K562 (cell line): Measurements from ENCODE around the gene COL4A1. TPM values are rescaled to one million over a fixed set of nuclear protein-coding genes. Genes with fewer than 3 reads are reported as not detected.

Experiments used
- ATAC-seq: fragments of 200-7000 bp; cut with Tn5 transposase; 3 replicates; pipeline ENCODE4 v1.9.1; 2020; ENCODE audit warnings: moderate library complexity
- BruUV-seq: library from RNA; stranded (reverse); fragments of 400-500 nt; replicated peaks from 2 replicates; lab custom pipeline; 2021; lab: Mats Ljungman, UMichigan
- CTCF ChIA-PET: fragments of 300-600 bp; formaldehyde crosslinking; extraction: SDS; loops from one replicate; lab custom pipeline; 2021; ENCODE audit warnings: low intra/inter-chr PET ratio; lab: Yijun Ruan, JAX
- POLR2A ChIA-PET: fragments of 300-600, 350-650 bp; sonication (Branson Sonifier 250); formaldehyde crosslinking; extraction: SDS; loops from one replicate; lab custom pipeline; 2021; ENCODE audit warnings: antibody characterized with exemption, inconsistent platforms; lab: Yijun Ruan, JAX
- DNase-seq, 4 experiments: peaks; one replicate each; pipeline versions ENCODE4 v3.0.0 to v3.0.0-alpha.2; 2011 to 2018; ENCODE audit warnings: low spot score in 3 of 4, mixed read lengths in 3 of 4; ENCODE audit errors: extremely low read depth in 1 of 4
- FAIRE-seq: peaks from 2 replicates; lab custom pipeline; 2011; peaks lifted over from hg19 to GRCh38; lab: Jason Lieb, UNC
- H2AFZ ChIP-seq: 2 replicates; pipeline ENCODE4 v1.6.0; 2011; ENCODE audit warnings: low read depth, low read length, control low read depth, inconsistent platforms
- H3K27ac ChIP-seq: fragments of 200-600 bp; 3 replicates; pipeline ENCODE4 v1.8.0; 2011; ENCODE audit warnings: low read depth, mild to moderate bottlenecking, control low read depth, inconsistent platforms, low read length, moderate library complexity, mixed read lengths; ENCODE audit errors: extremely low read depth
- H3K27me3 ChIP-seq, 2 experiments: fragments of 300-600 bp in 1 of 2; 2 replicates in 1 of 2; 3 replicates in 1 of 2; pipeline versions ENCODE4 v1.6.0 to v1.8.0; 2011; ENCODE audit warnings: inconsistent platforms in 2 of 2, low read length in 2 of 2, mild to moderate bottlenecking in 1 of 2, mixed read lengths in 1 of 2, moderate library complexity in 1 of 2; ENCODE audit not compliant: control insufficient read depth in 2 of 2, insufficient read depth in 2 of 2
- H3K36me3 ChIP-seq: fragments of 300-600 bp; 3 replicates; pipeline ENCODE4 v1.8.0; 2011; ENCODE audit warnings: mild to moderate bottlenecking, low read length, inconsistent platforms; ENCODE audit not compliant: control insufficient read depth, insufficient read depth
- H3K4me1 ChIP-seq, 2 experiments: fragments of 200-600 bp in 1 of 2; replicated peaks in 1 of 2; 2 replicates in 1 of 2; 3 replicates in 1 of 2; pipeline versions ENCODE4 v1.5.1 to v1.8.0; 2011; ENCODE audit warnings: inconsistent platforms in 2 of 2, low read length in 2 of 2, mild to moderate bottlenecking in 1 of 2, mixed read lengths in 1 of 2, moderate library complexity in 1 of 2; ENCODE audit not compliant: control insufficient read depth in 2 of 2, insufficient read depth in 2 of 2
- H3K4me2 ChIP-seq: 2 replicates; pipeline ENCODE4 v1.6.1; 2011; ENCODE audit warnings: low read length, control low read depth, inconsistent platforms, mixed read lengths; ENCODE audit not compliant: insufficient read depth
- H3K4me3 ChIP-seq: fragments of 200-600 bp; sonication (generic), shearing (Covaris generic); 2 replicates; pipeline ENCODE4 v1.5.1; 2016; ENCODE audit warnings: control low read depth, inconsistent platforms
- H3K79me2 ChIP-seq: fragments of 200-600 bp; 3 replicates; pipeline ENCODE4 v1.8.0; 2011; ENCODE audit warnings: low read length, inconsistent platforms; ENCODE audit not compliant: control insufficient read depth, insufficient read depth
- H3K9ac ChIP-seq, 2 experiments: 2 replicates each; pipeline versions ENCODE4 v1.6.0 to v1.6.1; 2011; ENCODE audit warnings: low read depth in 2 of 2, low read length in 2 of 2, control low read depth in 1 of 2, inconsistent platforms in 1 of 2, mild to moderate bottlenecking in 1 of 2, mixed read lengths in 1 of 2; ENCODE audit not compliant: insufficient read depth in 1 of 2
- H3K9me1 ChIP-seq: one replicate; pipeline ENCODE4 v1.6.0; 2011; ENCODE audit warnings: inconsistent platforms, mild to moderate bottlenecking, low read length, moderate library complexity; ENCODE audit not compliant: control insufficient read depth, insufficient read depth
- H3K9me3 ChIP-seq: replicated peaks from 2 replicates; pipeline ENCODE4 v1.5.1; 2011; ENCODE audit warnings: low read depth, low read length, inconsistent platforms; ENCODE audit not compliant: control insufficient read depth, insufficient read depth
- H4K20me1 ChIP-seq: replicated peaks from 2 replicates; pipeline ENCODE4 v1.6.1; 2011; ENCODE audit warnings: low read length, inconsistent platforms, mixed read lengths; ENCODE audit not compliant: control insufficient read depth, insufficient read depth
- DEAF1 ChIP-seq: fragments of 450-650 bp; formaldehyde crosslinking; IDR thresholded peaks from 2 replicates; pipeline ENCODE4 v1.4.0; 2020; ENCODE audit warnings: mild to moderate bottlenecking, moderate library complexity
- GABPB2 ChIP-seq: fragments of 250-450 bp; sonication (Bioruptor Pico); conservative IDR thresholded peaks from 2 replicates; pipeline ENCODE4 v1.5.1; 2021; ENCODE audit warnings: mild to moderate bottlenecking
- GATAD2B ChIP-seq: fragments of 450-650 bp; IDR thresholded peaks from 2 replicates; pipeline ENCODE4 v1.6.1; 2017; ENCODE audit warnings: mild to moderate bottlenecking, borderline replicate concordance
- HOXB6 ChIP-seq: fragments of 250-450 bp; sonication (Bioruptor Pico); IDR thresholded peaks from 2 replicates; pipeline ENCODE4 v1.5.1; 2022; ENCODE audit warnings: mild to moderate bottlenecking, borderline replicate concordance
- IFI16 ChIP-seq: fragments of 250-450 bp; sonication (Bioruptor Pico); IDR thresholded peaks from 2 replicates; pipeline ENCODE4 v2.1.2; 2022; ENCODE audit warnings: mild to moderate bottlenecking, inconsistent platforms
- MXI1 ChIP-seq: IDR thresholded peaks from 2 replicates; pipeline ENCODE4 v1.6.1; 2011; ENCODE audit warnings: low read depth, mild to moderate bottlenecking, improper control_type of control experiment, low read length
- RUNX1 ChIP-seq: sonication (generic); IDR thresholded peaks from 2 replicates; pipeline ENCODE4 v1.6.1; 2016; ENCODE audit warnings: antibody characterized with exemption, low read depth
- SIN3A ChIP-seq, 2 experiments: fragments of 150-350 bp in 1 of 2; IDR thresholded peaks; 2 replicates each; pipeline ENCODE4 v1.6.1; 2011 to 2016; ENCODE audit warnings: borderline replicate concordance in 2 of 2, low read depth in 2 of 2, low read length in 2 of 2, mild to moderate bottlenecking in 2 of 2, moderate library complexity in 2 of 2; ENCODE audit not compliant: control insufficient read depth in 1 of 2
- SMAD3 ChIP-seq: fragments of 450-650 bp; formaldehyde crosslinking; conservative IDR thresholded peaks from 2 replicates; pipeline ENCODE4 v1.4.0; 2020; ENCODE audit warnings: mild to moderate bottlenecking
- TAL1 ChIP-seq: fragments of 450-650 bp; IDR thresholded peaks from 2 replicates; pipeline ENCODE4 v1.6.1; 2016; ENCODE audit warnings: mild to moderate bottlenecking
- ZNF239 ChIP-seq: fragments of 250-450 bp; sonication (Bioruptor Pico); IDR thresholded peaks from 2 replicates; pipeline ENCODE4 v1.4.0; 2020; ENCODE audit warnings: mild to moderate bottlenecking
- ZNF408 ChIP-seq: fragments of 250-450 bp; sonication (Bioruptor Pico); IDR thresholded peaks from 2 replicates; pipeline ENCODE4 v1.4.0; 2020; ENCODE audit warnings: low read depth, mild to moderate bottlenecking, moderate library complexity
- ZNF518B ChIP-seq: fragments of 250-450 bp; sonication (Bioruptor Pico); IDR thresholded peaks from 2 replicates; pipeline ENCODE4 v1.5.0; 2021; ENCODE audit warnings: mild to moderate bottlenecking, moderate library complexity
- WGBS: fragments of 100-300 bp; shearing (Covaris generic); methylation state at CpG from one replicate; pipeline ENCODE4 v1.1.6; 2016; ENCODE audit warnings: low coverage, mixed read lengths; ENCODE audit not compliant: insufficient coverage; ENCODE audit errors: missing lambda C conversion rate; 5-methylcytosine and 5-hydroxymethylcytosine counted together
- in situ Hi-C: fragments of 300-500 bp; cut with MboI; formaldehyde crosslinking; loops from 4 replicates; pipeline ENCODE4 v1.15.0; 2018; ENCODE audit warnings: inconsistent platforms, mixed read lengths
- intact Hi-C: fragments of 100-400 bp; cut with micrococcal nuclease; formaldehyde crosslinking; loops from 2 replicates; pipeline ENCODE4 v1.14.2; 2022
- polyA plus RNA-seq, 8 experiments: library from polyadenylated mRNA; depleted of rRNA in 4 of 8; stranded (reverse) in 5 of 8; unstranded in 3 of 8; fragments of >200 nt; fragmentation: Nextera tagmentation in 2 of 8; fragmentation: Illumina TruSeq in 1 of 8; extraction: Ambion mirVana in 2 of 8; extraction: Trizol in 1 of 8; gene quantifications; 2 replicates each; pipeline versions ENCODE4 v1.2.1 to v1.2.3, GENCODE V29; 2011 to 2014; ENCODE audit warnings: inconsistent platforms in 1 of 8, missing spikeins in 1 of 8
- total RNA-seq, 7 experiments: library from RNA; depleted of rRNA in 6 of 7; stranded (reverse); fragments of >200 nt in 6 of 7; fragmentation: Illumina TruSeq in 2 of 7; extraction: Trizol in 2 of 7; gene quantifications; 2 replicates each; pipeline versions ENCODE4 v1.2.1 to v1.2.3, GENCODE V29; 2011 to 2021; ENCODE audit warnings: low replicate concordance in 1 of 7
- TF ChIP-seq, protein P1 (sequence below): fragments of 450-650 bp; IDR thresholded peaks from 2 replicates; pipeline ENCODE4 v1.6.1; 2014; ENCODE audit warnings: low read depth, mild to moderate bottlenecking, moderate library complexity, borderline replicate concordance

Gene COL4A1
- total and polyA plus RNA-seq, 9 of the 15 experiments (the other 6 are each of a cell fraction or from before 2014, with no cell fraction given) = 0.35 TPM; not detected in 8

DNA sequence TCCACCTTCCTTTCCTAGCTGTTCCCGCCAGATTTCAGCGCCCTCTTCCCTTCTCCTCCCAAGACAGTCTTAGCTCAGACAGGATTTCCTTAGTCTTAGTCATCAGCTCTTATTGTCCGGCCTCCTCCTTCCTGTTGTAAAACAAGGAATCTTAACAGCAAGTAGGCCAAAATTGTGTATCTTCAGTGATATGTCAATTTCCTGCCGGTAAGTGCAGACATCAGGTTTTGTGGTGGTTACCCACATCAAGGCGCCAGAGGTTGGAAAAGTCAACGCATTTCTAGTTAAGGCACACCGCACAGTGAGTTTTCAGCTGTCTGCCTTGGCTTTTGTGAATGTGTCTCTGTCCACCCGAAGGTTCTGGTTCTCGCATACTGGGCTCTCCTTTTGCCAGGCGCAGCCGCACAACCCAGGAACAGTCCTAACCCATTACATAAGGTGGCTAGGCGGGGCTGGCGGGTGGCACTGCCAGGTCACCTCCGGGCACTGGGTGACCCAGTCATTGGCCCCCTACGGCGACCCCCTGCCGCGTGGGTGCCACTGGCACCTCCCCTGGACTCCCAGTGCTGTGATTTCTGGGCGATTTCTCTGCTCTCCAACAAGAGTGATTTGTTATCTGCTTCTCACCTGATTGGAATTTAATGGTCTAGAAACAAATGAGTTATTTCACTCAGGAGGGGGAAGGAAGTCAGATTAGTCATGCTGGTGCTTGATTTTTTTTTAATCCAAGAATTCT is 13.0 kb upstream of the COL4A1 start (continued):
- TF ChIP-seq, protein P1, sequence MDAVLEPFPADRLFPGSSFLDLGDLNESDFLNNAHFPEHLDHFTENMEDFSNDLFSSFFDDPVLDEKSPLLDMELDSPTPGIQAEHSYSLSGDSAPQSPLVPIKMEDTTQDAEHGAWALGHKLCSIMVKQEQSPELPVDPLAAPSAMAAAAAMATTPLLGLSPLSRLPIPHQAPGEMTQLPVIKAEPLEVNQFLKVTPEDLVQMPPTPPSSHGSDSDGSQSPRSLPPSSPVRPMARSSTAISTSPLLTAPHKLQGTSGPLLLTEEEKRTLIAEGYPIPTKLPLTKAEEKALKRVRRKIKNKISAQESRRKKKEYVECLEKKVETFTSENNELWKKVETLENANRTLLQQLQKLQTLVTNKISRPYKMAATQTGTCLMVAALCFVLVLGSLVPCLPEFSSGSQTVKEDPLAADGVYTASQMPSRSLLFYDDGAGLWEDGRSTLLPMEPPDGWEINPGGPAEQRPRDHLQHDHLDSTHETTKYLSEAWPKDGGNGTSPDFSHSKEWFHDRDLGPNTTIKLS = no peak

DNA sequence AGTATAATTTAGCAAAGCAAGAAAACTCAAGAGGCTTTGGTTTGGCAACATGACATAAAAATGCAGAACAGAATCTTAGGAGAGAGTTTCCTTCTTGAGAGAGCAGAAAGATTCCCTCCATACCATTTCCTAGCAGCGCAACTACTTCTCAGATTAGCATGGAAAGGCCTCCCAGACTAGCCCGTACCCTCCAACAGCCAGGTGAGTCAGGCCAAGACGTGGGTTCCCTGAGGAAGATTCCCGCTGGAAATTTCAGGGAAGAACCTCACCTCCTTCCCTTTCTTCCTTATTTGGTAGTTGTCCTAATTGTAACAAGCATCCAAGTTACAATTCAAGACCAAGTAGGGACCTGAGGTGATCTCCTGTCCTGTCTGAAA is 12.4 kb upstream of the COL4A1 start:
- no peaks in the 10 kb centered on the region for H3K79me2 ChIP-seq
- DNase-seq = no peak
- FAIRE-seq = no peak
- TF ChIP-seq GATAD2B (no peak), IFI16 (CRISPR knock-in tag) (no peak), GABPB2 (no peak), ZNF239 (CRISPR knock-in tag) (no peak), SMAD3 (CRISPR knock-in tag) (no peak), SIN3A (IDR thresholded peaks at IDR 0.05; ENCODE audit: borderline replicate concordance in 2 of 2, control insufficient read depth in 1 of 2, low read depth in 2 of 2, low read length in 2 of 2) (no peak), DEAF1 (no peak), TAL1 (no peak), ZNF518B (no peak), ZNF408 (CRISPR knock-in tag) (no peak), HOXB6 (no peak), RUNX1 (no peak), MXI1 (no peak)

More for the DNA sequence above, 12.4 kb upstream of the COL4A1 start:
- no peaks in the 10 kb centered on the region for H3K36me3 ChIP-seq
- no TSS peak for BruUV-seq
- WGBS = 0% methylated on average over 3 of the region's 4 CpGs
- no peak overlapping the region for H3K27ac ChIP-seq
- intact Hi-C loops (no loop called here), in situ Hi-C loops (no loop called here)
- ChIA-PET CTCF (no interaction called here), POLR2A (no interaction called here)
- no peak overlapping the region for H3K4me3 ChIP-seq
- H4K20me1 ChIP-seq = no peaks in the 10 kb centered on the region
- ATAC-seq = no peak
- no peak overlapping the region for H3K4me2 ChIP-seq
- H2AFZ ChIP-seq = no peak overlapping the region
- H3K9me1 ChIP-seq = no peaks in the 10 kb centered on the region
- no peaks in the 10 kb centered on the region for H3K9me3 ChIP-seq
- no peak overlapping the region for H3K9ac ChIP-seq
- peaks cover 0 to 30% of the 10 kb centered on the region in 2 experiments; a peak in 3 of 5 replicates for H3K27me3 ChIP-seq
- H3K4me1 ChIP-seq = no peaks in the 10 kb centered on the region
